ENCODE measurements around the gene KCNF1. TPM values are rescaled to one million over a fixed set of nuclear protein-coding genes. Genes with fewer than 3 reads are reported as not detected.

The KCNF1 gene
- total RNA-seq, 1 experiment from 2014 or later: 0.52 TPM

DNA sequence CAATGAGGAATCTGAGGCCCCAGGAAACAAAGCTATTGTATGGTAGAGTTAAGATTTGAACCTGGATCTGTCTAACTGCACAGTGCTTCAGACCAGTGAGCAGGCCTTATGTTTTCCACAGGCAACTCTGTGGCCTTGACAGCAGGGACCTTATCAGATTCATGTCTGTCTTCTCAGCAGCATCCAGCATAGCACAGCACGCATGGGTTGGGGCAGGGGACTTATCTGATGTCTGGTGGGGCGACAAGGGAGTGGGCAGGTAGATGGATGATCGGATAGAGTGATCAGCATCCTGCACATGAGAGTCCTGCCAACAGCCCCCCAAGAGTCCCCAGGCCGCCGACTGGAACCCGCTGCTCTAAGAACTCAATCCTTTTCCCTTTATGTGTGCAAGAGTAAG is 28.7 kb upstream of the KCNF1 start:
- no peaks in the 10 kb centered on the region for H3K9me2 ChIP-seq (ENCODE audit: insufficient read depth)
- TF ChIP-seq EZH2 (IDR thresholded peaks at IDR 0.05) (no peak), EGR1 (IDR thresholded peaks at IDR 0.05; ENCODE audit: low read depth) (no peak), EZH2phosphoT487 (IDR thresholded peaks at IDR 0.05; ENCODE audit: borderline replicate concordance) (no peak), RAD21 (IDR thresholded peaks at IDR 0.05; ENCODE audit: low read depth) (no peak), POLR2A (IDR thresholded peaks at IDR 0.05; ENCODE audit: borderline replicate concordance, extremely low read depth, insufficient read depth, insufficient read length) (no peak), ZNF274 (IDR thresholded peaks at IDR 0.05; ENCODE audit: low read depth, low read length) (no peak), SRF (IDR thresholded peaks at IDR 0.05; ENCODE audit: low read depth) (no peak), ELF1 (IDR thresholded peaks at IDR 0.05; ENCODE audit: borderline replicate concordance, low read depth) (no peak), CBX3 (IDR thresholded peaks at IDR 0.05; ENCODE audit: low read depth) (no peak), SIN3A (IDR thresholded peaks at IDR 0.05; ENCODE audit: low read depth) (no peak), CEBPB (IDR thresholded peaks at IDR 0.05; ENCODE audit: low read depth) (no peak), POLR2AphosphoS5 (IDR thresholded peaks at IDR 0.05; ENCODE audit: low read depth, low read length) (no peak), JUND (IDR thresholded peaks at IDR 0.05) (no peak), FOSL1 (IDR thresholded peaks at IDR 0.05; ENCODE audit: low read depth) (no peak)
- TF ChIP-seq, protein P1, sequence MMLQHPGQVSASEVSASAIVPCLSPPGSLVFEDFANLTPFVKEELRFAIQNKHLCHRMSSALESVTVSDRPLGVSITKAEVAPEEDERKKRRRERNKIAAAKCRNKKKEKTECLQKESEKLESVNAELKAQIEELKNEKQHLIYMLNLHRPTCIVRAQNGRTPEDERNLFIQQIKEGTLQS (IDR thresholded peaks at IDR 0.05): no peak
- TF ChIP-seq, protein P2, sequence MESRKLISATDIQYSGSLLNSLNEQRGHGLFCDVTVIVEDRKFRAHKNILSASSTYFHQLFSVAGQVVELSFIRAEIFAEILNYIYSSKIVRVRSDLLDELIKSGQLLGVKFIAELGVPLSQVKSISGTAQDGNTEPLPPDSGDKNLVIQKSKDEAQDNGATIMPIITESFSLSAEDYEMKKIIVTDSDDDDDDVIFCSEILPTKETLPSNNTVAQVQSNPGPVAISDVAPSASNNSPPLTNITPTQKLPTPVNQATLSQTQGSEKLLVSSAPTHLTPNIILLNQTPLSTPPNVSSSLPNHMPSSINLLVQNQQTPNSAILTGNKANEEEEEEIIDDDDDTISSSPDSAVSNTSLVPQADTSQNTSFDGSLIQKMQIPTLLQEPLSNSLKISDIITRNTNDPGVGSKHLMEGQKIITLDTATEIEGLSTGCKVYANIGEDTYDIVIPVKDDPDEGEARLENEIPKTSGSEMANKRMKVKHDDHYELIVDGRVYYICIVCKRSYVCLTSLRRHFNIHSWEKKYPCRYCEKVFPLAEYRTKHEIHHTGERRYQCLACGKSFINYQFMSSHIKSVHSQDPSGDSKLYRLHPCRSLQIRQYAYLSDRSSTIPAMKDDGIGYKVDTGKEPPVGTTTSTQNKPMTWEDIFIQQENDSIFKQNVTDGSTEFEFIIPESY (IDR thresholded peaks at IDR 0.05; ENCODE audit: extremely low read depth, insufficient replicate concordance, low read length): no peak
- TF ChIP-seq, protein P3, sequence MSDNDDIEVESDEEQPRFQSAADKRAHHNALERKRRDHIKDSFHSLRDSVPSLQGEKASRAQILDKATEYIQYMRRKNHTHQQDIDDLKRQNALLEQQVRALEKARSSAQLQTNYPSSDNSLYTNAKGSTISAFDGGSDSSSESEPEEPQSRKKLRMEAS (IDR thresholded peaks at IDR 0.05): no peak
- H4K20me1 ChIP-seq (ENCODE audit: insufficient read depth): no peaks in the 10 kb centered on the region
- no peak for ATAC-seq
- intact Hi-C loops (cut with micrococcal nuclease): no loop called here
- no peaks in the 10 kb centered on the region for H3K27me3 ChIP-seq (ENCODE audit: insufficient read depth, low read length)
- H3K36me3 ChIP-seq (ENCODE audit: control insufficient read depth in 1 of 2, insufficient read depth in 2 of 2, low read length in 2 of 2): no peaks in the 10 kb centered on the region
- H3K9me3 ChIP-seq (ENCODE audit: control insufficient read depth in 1 of 2, insufficient read depth in 1 of 2, low read depth in 1 of 2, low read length in 2 of 2): no peaks in the 10 kb centered on the region
- H3K79me2 ChIP-seq (ENCODE audit: insufficient read depth, low read length): no peaks in the 10 kb centered on the region
- no peak for DNase-seq (ENCODE audit: low read depth, low spot score)
- ChIA-PET CTCF (no interaction called here), RAD21 (ENCODE audit: low non-redundant PET in 1 of 2, low total read pairs in 2 of 2, uncharacterized antibody in 2 of 2, unreplicated experiment in 2 of 2) (no interaction called here), POLR2A (interaction anchor here (0.6 kb wide), 1 partner anchor 17 kb away, joined by 3 read pairs; no protein-coding TSS in a partner anchor)
- H3K9ac ChIP-seq (ENCODE audit: low read length): no peak overlapping the region
- no TSS peak for BruUV-seq (replicated peaks)
- H3K27ac ChIP-seq (ENCODE audit: low read depth, low read length): no peak overlapping the region
- no peak overlapping the region for H2AFZ ChIP-seq (ENCODE audit: low read depth, low read length, poor library complexity, severe bottlenecking)
- no peak overlapping the region for H3K4me3 ChIP-seq (replicated peaks in 1 of 2; ENCODE audit: low read depth in 1 of 2, low read length in 2 of 2)
- no peaks in the 10 kb centered on the region for H3K4me1 ChIP-seq (ENCODE audit: control insufficient read depth in 1 of 2, insufficient read depth in 2 of 2, low read length in 2 of 2)
- H3K4me2 ChIP-seq (ENCODE audit: low read length): no peak overlapping the region

Measured in HCT116 (cell line).